HuH-7 (cell line): ENCODE measurements around the gene WASF3.
"Not testable (repeated sequence)": the region's sequence is repeated elsewhere in the genome, so short reads cannot be mapped to it uniquely, and the experiment has no call there.

Source experiments
- DNase-seq: peaks from one replicate; pipeline ENCODE4 v3.0.0; 2011; ENCODE audit warnings: low spot score

Gene WASF3

DNA sequence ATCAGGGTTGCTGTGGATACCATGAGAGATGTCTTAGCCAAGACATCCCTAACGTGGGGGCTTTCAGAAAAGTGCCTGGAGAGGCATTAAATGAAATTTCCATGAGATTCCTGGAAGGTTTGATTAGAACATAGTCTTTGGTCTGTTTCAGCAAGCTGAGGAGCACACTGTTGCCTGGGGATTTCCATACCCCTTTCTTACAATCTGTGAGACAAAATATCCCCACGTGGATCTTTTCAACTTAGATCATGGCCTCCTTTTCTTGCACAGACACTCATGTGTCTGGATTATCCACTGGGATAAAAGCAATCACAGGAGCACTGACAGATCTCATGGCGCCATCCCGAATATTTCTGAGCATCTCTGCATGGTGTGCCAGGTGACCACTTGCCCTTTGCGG is 161.4 kb downstream of the WASF3 start:
- no peak for DNase-seq

- DNase-seq, result peak; percentile 16
Measured at GRCh38 chr13:26719356-26719945, 162.0 kb downstream of the WASF3 start.

DNA sequence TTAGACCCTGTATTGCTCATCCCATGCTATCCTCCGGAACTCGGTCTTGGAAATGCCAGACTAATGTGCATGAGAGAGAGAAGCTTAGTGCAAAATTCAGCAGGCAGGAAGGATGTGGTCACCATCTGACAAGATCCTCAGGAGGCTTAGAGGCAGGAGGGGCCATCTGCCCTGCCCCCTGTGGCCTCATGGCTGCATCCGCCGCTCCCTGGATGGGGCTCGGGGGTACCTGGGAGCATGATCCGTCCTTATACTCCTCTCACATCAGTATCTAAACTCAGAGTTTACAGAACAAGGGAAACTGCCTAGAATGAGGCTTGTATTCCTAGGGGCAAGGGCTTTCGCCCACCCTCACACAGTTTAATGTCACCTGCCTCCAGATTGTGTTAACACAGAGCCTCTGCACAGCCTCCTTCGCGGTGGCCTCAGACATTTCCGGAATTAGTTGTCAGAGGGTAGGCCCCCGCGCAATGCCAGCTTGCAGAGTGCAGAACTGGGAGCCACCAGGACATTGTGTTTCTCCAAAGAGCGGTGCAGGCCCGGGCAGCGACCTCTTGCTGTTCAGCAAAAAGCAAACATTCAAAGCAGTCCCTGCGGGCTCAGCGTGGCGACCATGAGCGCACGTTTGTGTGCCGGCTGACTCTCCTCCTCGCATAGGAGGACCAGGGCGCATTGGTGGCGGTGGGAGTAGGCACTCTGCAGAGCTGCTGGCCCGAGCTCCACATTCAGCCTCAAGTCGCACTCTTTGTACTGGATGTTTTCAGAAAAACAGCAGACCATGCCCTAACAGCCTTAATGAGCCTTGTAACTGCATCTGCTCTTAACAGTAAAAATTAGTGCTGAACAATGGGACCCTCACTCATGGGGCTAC is 164.0 kb downstream of the WASF3 start:
- DNase-seq, result no peak

- DNase-seq, result no peak
Measured at GRCh38 chr13:26722321-26722720, 164.8 kb downstream of the WASF3 start.

- not testable (repeated sequence) for DNase-seq
Measured at GRCh38 chr13:26723620-26724019, 166.1 kb downstream of the WASF3 start.

GRCh38 chr13:26726684-26727083 is 169.2 kb downstream of the WASF3 start:
- DNase-seq, result no peak

- DNase-seq, result no peak
Measured at GRCh38 chr13:26727122-26727521, 169.6 kb downstream of the WASF3 start.

DNA sequence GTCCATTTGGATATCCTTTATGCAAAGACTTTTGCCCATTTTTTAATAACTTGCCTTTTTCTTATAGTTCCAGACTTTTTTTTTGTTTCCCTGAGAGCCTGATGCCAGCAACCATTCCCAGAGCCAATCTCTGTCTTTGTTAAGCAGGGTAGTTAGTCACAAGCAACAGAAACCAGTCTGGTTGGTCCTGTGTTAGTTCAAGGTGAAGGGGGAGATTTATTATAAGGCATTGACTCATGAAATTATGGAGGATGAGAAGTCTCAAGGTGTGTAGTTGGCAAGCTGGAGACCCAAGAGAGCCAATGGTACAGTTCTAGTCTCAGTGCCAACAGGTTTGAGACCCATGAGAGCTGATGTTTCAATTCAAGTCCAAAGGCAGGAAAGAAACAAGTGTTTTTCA is 170.2 kb downstream of the WASF3 start:
- no peak for DNase-seq

- DNase-seq, result no peak
Measured at GRCh38 chr13:26735677-26736076, 178.2 kb downstream of the WASF3 start.
